Measurements from ENCODE around the gene INTS1. TPM values are rescaled to one million over a fixed set of nuclear protein-coding genes. Genes with fewer than 3 reads are reported as not detected.

The INTS1 gene
- polyA plus RNA-seq, 1 donor from 2014 or later, result 21.1 TPM

DNA sequence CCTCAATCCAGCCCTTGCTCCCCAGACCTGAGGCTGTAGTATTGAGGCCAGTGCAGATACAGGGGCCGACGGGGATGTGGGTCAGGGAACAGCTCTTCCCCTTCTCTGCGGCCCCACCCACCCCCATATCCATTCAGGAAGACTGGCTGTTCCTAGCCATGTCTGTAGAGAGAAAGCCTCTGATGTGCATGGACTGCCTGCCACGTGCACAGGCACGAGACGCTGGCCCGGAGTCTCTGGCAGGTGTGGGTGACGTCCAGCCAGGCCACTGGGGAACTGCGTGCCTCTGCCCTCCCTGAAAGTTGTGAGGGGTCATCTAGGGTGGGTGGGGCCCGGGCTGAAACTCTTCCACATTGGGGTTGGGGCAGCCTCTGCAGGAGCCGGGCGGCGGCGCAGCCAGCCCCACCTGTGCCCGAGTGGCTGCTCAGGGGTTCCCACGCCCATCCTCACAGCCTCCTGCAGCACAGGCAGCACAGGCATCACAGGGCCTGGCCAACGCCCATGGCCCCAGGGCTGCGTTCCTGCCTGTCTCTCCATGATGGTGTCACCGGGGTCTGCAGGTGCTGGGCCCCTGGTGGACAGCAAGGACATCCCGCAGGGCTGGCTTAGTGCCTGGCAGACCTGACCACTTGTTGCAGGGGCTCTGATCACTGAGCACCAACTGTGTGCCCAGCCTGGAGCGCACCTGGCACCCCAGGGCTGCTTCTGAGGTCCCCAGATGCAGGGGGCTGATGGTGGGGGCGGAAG, 72.4 kb downstream of the INTS1 start:
- no peaks in the 10 kb centered on the region for H3K36me3 ChIP-seq (ENCODE audit: insufficient read depth, low read length)
- H3K9me2 ChIP-seq (ENCODE audit: insufficient read depth, low read length), result no peaks in the 10 kb centered on the region
- H3K27ac ChIP-seq (ENCODE audit: low read length), result no peak overlapping the region
- TF ChIP-seq, protein P1, sequence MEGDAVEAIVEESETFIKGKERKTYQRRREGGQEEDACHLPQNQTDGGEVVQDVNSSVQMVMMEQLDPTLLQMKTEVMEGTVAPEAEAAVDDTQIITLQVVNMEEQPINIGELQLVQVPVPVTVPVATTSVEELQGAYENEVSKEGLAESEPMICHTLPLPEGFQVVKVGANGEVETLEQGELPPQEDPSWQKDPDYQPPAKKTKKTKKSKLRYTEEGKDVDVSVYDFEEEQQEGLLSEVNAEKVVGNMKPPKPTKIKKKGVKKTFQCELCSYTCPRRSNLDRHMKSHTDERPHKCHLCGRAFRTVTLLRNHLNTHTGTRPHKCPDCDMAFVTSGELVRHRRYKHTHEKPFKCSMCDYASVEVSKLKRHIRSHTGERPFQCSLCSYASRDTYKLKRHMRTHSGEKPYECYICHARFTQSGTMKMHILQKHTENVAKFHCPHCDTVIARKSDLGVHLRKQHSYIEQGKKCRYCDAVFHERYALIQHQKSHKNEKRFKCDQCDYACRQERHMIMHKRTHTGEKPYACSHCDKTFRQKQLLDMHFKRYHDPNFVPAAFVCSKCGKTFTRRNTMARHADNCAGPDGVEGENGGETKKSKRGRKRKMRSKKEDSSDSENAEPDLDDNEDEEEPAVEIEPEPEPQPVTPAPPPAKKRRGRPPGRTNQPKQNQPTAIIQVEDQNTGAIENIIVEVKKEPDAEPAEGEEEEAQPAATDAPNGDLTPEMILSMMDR (IDR thresholded peaks at IDR 0.05; ENCODE audit: poor library complexity, severe bottlenecking), result no peak
- TF ChIP-seq POLR2AphosphoS5 (IDR thresholded peaks at IDR 0.05), result no peak
- TF ChIP-seq EZH2 (IDR thresholded peaks at IDR 0.05; ENCODE audit: borderline replicate concordance, insufficient read depth, low read length, poor library complexity, severe bottlenecking), result no peak
- no peak for TF ChIP-seq SMC3 (conservative IDR thresholded peaks at IDR 0.05; ENCODE audit: poor library complexity)
- TF ChIP-seq EP300 (conservative IDR thresholded peaks at IDR 0.05; ENCODE audit: poor library complexity, severe bottlenecking), result no peak
- TF ChIP-seq, protein P2, sequence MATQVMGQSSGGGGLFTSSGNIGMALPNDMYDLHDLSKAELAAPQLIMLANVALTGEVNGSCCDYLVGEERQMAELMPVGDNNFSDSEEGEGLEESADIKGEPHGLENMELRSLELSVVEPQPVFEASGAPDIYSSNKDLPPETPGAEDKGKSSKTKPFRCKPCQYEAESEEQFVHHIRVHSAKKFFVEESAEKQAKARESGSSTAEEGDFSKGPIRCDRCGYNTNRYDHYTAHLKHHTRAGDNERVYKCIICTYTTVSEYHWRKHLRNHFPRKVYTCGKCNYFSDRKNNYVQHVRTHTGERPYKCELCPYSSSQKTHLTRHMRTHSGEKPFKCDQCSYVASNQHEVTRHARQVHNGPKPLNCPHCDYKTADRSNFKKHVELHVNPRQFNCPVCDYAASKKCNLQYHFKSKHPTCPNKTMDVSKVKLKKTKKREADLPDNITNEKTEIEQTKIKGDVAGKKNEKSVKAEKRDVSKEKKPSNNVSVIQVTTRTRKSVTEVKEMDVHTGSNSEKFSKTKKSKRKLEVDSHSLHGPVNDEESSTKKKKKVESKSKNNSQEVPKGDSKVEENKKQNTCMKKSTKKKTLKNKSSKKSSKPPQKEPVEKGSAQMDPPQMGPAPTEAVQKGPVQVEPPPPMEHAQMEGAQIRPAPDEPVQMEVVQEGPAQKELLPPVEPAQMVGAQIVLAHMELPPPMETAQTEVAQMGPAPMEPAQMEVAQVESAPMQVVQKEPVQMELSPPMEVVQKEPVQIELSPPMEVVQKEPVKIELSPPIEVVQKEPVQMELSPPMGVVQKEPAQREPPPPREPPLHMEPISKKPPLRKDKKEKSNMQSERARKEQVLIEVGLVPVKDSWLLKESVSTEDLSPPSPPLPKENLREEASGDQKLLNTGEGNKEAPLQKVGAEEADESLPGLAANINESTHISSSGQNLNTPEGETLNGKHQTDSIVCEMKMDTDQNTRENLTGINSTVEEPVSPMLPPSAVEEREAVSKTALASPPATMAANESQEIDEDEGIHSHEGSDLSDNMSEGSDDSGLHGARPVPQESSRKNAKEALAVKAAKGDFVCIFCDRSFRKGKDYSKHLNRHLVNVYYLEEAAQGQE (IDR thresholded peaks at IDR 0.05; ENCODE audit: borderline replicate concordance), result no peak
- TF ChIP-seq RAD21 (conservative IDR thresholded peaks at IDR 0.05), result no peak
- no peak for TF ChIP-seq MXI1 (conservative IDR thresholded peaks at IDR 0.05; ENCODE audit: poor library complexity, severe bottlenecking)
- no peak for TF ChIP-seq TAF1 (IDR thresholded peaks at IDR 0.05; ENCODE audit: low read depth)
- H3K4me2 ChIP-seq (ENCODE audit: low read length), result no peak overlapping the region
- H2AFZ ChIP-seq (ENCODE audit: low read depth, low read length), result no peak overlapping the region
- H3K79me2 ChIP-seq (replicated peaks; ENCODE audit: insufficient read depth, low read length), result no peaks in the 10 kb centered on the region
- H3K9ac ChIP-seq (ENCODE audit: low read length), result no peak overlapping the region
- no peaks in the 10 kb centered on the region for H3K9me3 ChIP-seq (ENCODE audit: low read length)
- no peaks in the 10 kb centered on the region for H3F3A ChIP-seq (ENCODE audit: insufficient read depth, low read length, poor library complexity, severe bottlenecking)
- H3K4me3 ChIP-seq (ENCODE audit: low read length), result no peak overlapping the region
- H3K27me3 ChIP-seq (ENCODE audit: insufficient read depth, low read depth, low read length), result no peaks in the 10 kb centered on the region
- H4K20me1 ChIP-seq (ENCODE audit: insufficient read depth), result no peaks in the 10 kb centered on the region

DNA sequence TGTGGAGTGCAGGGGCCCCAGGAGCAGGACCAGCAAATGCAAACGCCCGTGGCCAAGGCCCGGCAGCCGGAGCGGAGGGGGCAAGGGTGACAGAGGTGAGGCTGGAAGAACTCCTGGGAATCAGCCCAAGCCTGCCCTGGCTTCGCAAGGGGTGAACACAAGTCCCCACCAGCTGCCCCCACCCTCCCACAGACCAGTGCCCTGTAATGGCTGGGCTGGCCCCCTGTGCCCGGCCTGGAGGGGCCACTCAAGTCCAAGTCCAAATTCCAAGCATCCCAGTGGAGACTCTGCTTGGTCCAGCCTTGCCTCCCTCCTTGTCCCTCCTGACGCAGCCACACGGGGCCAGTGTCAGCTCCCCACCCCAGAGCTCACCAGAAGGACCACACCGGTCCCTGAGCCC, 73.0 kb downstream of the INTS1 start:
- H3K79me2 ChIP-seq (replicated peaks; ENCODE audit: insufficient read depth, low read length), result no peaks in the 10 kb centered on the region
- no peaks in the 10 kb centered on the region for H3K9me3 ChIP-seq (ENCODE audit: low read length)
- no peak overlapping the region for H3K4me3 ChIP-seq (ENCODE audit: low read length)
- H3K36me3 ChIP-seq (ENCODE audit: insufficient read depth, low read length), result no peaks in the 10 kb centered on the region
- TF ChIP-seq SMC3 (conservative IDR thresholded peaks at IDR 0.05; ENCODE audit: poor library complexity) (no peak), MXI1 (conservative IDR thresholded peaks at IDR 0.05; ENCODE audit: poor library complexity, severe bottlenecking) (no peak), EP300 (conservative IDR thresholded peaks at IDR 0.05; ENCODE audit: poor library complexity, severe bottlenecking) (no peak), TAF1 (IDR thresholded peaks at IDR 0.05; ENCODE audit: low read depth) (no peak), EZH2 (IDR thresholded peaks at IDR 0.05; ENCODE audit: borderline replicate concordance, insufficient read depth, low read length, poor library complexity, severe bottlenecking) (no peak), RAD21 (conservative IDR thresholded peaks at IDR 0.05) (no peak), POLR2AphosphoS5 (IDR thresholded peaks at IDR 0.05) (no peak)
- TF ChIP-seq, protein P2 (IDR thresholded peaks at IDR 0.05; ENCODE audit: borderline replicate concordance), result no peak
- TF ChIP-seq, protein P1 (IDR thresholded peaks at IDR 0.05; ENCODE audit: poor library complexity, severe bottlenecking), result no peak
- no peaks in the 10 kb centered on the region for H3K27me3 ChIP-seq (ENCODE audit: insufficient read depth, low read depth, low read length)
- H3K4me2 ChIP-seq (ENCODE audit: low read length), result no peak overlapping the region
- H3K9me2 ChIP-seq (ENCODE audit: insufficient read depth, low read length), result no peaks in the 10 kb centered on the region
- no peaks in the 10 kb centered on the region for H4K20me1 ChIP-seq (ENCODE audit: insufficient read depth)
- no peak overlapping the region for H3K9ac ChIP-seq (ENCODE audit: low read length)
- H2AFZ ChIP-seq (ENCODE audit: low read depth, low read length), result no peak overlapping the region
- H3K27ac ChIP-seq (ENCODE audit: low read length), result no peak overlapping the region
- H3F3A ChIP-seq (ENCODE audit: insufficient read depth, low read length, poor library complexity, severe bottlenecking), result no peaks in the 10 kb centered on the region
